Heart left ventricle (tissue), 13 donors: ENCODE results near the gene HDAC4.

Experiments
- CTCF ChIP-seq, 12 donors: fragments of 200-600 bp; sonication (generic) in 4 of 12; IDR thresholded peaks; one replicate each; pipeline versions ENCODE4 v1.5.0 to v1.8.0; 2018 to 2022; ENCODE audit warnings: antibody characterized with exemption in 12 of 12, mild to moderate bottlenecking in 5 of 12
- POLR2A ChIP-seq, 2 donors: fragments of 450-650 bp; IDR thresholded peaks; one replicate each; pipeline ENCODE4 v1.6.1; 2017; ENCODE audit warnings: antibody characterized with exemption in 2 of 2, mild to moderate bottlenecking in 2 of 2, moderate library complexity in 2 of 2
- donor health status: ischemic (EF 13 %, LVEDD 7.1; RV severe dilation, severe dysfunction).
- donor health status: DM: no; HTN: yes; CAD: no.
- donor health status: DM: no; HTN: no; CAD: no.
- donor health status: ischemic (EF 25% LVEDD 6.9; RV normal size, moderate dysfunction).
- donor health status: ischemic (EF 25% LVEDD 5.7; RV mildly dilated, moderate dysfunction).
- donor health status: ischemic (EF 35%, LVEDD 5.7; RV mildly dilated, moderate dysfunction).
- donor health status: nonischemic (EF 11% LVEDD 7.7; RV severe dilation, severe dysfunction).
- donor health status: DM: yes; HTN: yes; CAD: no.
- donor health status: PGD.
- donor health status: ischemic (EF 29% LVEDD 5.4; RV normal size, mild dysfunction).
- donor health status: nonischemic (EF 23%, LVEDD 6.1; RV moderate dilation, normal function).

DNA sequence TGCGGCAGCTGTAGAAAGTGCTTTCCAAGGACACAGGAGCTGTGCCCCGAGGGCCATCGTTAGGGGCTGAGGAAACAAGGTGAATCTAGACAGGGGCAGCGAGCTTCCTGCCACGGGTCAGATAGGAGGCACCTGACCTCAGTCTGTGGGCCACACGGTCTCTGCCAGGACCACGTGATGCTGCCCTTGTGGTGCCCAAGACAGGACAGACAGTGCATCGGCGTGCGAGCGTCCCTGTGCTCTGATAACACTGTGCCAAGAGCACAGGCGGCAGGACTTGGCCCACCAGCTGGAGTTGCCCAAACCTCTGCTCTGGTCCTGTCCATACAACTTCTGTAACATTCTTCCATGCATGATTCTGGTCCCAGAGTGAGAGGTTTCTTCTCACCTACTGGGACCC, 327.6 kb downstream of the HDAC4 start:
- TF ChIP-seq POLR2A (IDR thresholded peaks at IDR 0.05) (no peak), CTCF (IDR thresholded peaks at IDR 0.05) (no peak)
